Measurements from ENCODE around the gene OSCAR.

OSCAR gene

GRCh38 chr19:54109651-54110050 is 9.0 kb upstream of the OSCAR start:
- no peak overlapping the region for H3K4me3 ChIP-seq (ENCODE audit: low read depth, low read length)
- DNase-seq (ENCODE audit: low read depth, low spot score) = no peak
- TF ChIP-seq CTCF (IDR thresholded peaks at IDR 0.05; ENCODE audit: low read depth, low read length) = no peak
- in situ Hi-C loops (cut with HindIII; ENCODE audit: low sequenced_read_pairs) = no loop called here

- no peak for TF ChIP-seq CTCF (IDR thresholded peaks at IDR 0.05; ENCODE audit: low read depth, low read length)
- no peak for DNase-seq (ENCODE audit: low read depth, low spot score)
- no peak overlapping the region for H3K4me3 ChIP-seq (ENCODE audit: low read depth, low read length)
- in situ Hi-C loops (cut with HindIII; ENCODE audit: low sequenced_read_pairs) = no loop called here
Observed at GRCh38 chr19:54108496-54108895, 7.9 kb upstream of the OSCAR start.

GRCh38 chr19:54107876-54108490 is 7.4 kb upstream of the OSCAR start:
- DNase-seq (ENCODE audit: low read depth, low spot score) = no peak
- in situ Hi-C loops (cut with HindIII; ENCODE audit: low sequenced_read_pairs) = no loop called here

GRCh38 chr19:54106716-54107115 is 6.1 kb upstream of the OSCAR start:
- no peak for DNase-seq (ENCODE audit: low read depth, low spot score)
- no peak for TF ChIP-seq CTCF (IDR thresholded peaks at IDR 0.05; ENCODE audit: low read depth, low read length)
- no peak overlapping the region for H3K4me3 ChIP-seq (ENCODE audit: low read depth, low read length)
- in situ Hi-C loops (cut with HindIII; ENCODE audit: low sequenced_read_pairs) = no loop called here

More at GRCh38 chr19:54107876-54108490, 7.4 kb upstream of the OSCAR start:
- H3K4me3 ChIP-seq (ENCODE audit: low read depth, low read length) = no peak overlapping the region
- TF ChIP-seq CTCF (IDR thresholded peaks at IDR 0.05; ENCODE audit: low read depth, low read length) = no peak

DNA sequence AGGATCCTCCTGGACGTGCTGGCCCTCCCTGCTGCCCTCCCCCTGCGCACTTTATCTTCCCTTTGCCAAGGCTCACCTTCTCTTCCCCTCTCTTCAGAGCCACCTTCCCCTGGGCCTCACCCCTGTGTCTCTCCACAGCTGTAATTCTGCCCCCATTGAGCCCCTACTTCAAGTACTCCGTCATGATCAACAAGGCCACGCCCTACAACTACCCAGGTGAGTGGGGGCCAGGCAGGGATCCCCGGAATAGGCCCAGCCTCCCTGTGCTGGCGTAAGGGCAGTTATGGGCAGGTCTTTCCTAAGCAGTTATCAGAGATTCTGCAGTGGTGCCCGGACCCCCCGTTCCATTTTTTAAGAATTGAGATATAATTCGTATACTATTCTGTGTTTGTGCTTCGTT is 5.2 kb upstream of the OSCAR start:
- DNase-seq (ENCODE audit: low read depth, low spot score) = no peak
- no peak for TF ChIP-seq CTCF (IDR thresholded peaks at IDR 0.05; ENCODE audit: low read depth, low read length)
- in situ Hi-C loops (cut with HindIII; ENCODE audit: low sequenced_read_pairs) = no loop called here
- H3K4me3 ChIP-seq (ENCODE audit: low read depth, low read length) = no peak overlapping the region

DNA sequence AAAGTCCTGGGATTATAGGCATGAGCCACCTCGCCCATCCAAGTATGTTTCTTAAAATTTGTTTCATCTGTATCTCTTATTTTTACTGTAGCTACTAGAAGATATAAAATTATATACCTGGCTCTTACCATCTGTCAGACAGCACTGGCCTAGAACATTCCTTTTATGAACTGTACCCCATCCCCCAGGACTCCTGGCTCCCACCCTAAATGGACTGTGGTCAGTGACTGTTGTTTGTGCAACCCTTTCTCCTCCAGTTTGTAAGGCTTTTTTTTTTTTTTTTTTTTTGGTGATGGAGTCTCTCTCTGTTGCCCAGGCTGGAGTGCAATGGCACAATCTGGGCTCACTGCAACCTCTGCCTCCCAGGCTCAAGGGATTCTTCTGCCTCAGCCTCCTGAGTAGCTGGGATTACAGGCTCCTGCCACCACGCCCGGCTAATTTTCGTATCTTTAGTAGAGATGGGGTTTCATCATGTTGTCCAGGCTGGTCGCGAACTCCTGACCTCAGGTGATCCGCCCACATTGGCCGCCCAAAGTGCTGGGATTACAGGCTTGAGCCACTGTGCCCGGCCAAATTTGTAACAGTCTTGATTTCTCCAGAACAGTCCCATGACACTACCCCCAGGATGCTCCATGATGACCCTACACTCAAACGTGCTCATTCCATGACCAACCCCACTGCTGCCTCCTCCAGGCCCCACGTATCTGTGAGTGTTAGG is 4.6 kb upstream of the OSCAR start:
- in situ Hi-C loops (cut with HindIII; ENCODE audit: low sequenced_read_pairs) = no loop called here
- no peak for DNase-seq (ENCODE audit: low read depth, low spot score)
- H3K4me3 ChIP-seq (ENCODE audit: low read depth, low read length) = no peak overlapping the region
- TF ChIP-seq CTCF (IDR thresholded peaks at IDR 0.05; ENCODE audit: low read depth, low read length) = no peak

Data from astrocyte of the spinal cord (primary cell).